GM12873 (cell line): ENCODE measurements around the gene SPARC.

ENCODE experiments used
- TF ChIP-seq, protein P1 (sequence below): IDR thresholded peaks from 2 replicates; pipeline ENCODE4 v1.5.1; 2012; ENCODE audit warnings: low read depth, mild to moderate bottlenecking, moderate library complexity, low read length, control low read depth; ENCODE audit not compliant: insufficient read depth; ENCODE audit errors: missing control alignments

SPARC gene

DNA sequence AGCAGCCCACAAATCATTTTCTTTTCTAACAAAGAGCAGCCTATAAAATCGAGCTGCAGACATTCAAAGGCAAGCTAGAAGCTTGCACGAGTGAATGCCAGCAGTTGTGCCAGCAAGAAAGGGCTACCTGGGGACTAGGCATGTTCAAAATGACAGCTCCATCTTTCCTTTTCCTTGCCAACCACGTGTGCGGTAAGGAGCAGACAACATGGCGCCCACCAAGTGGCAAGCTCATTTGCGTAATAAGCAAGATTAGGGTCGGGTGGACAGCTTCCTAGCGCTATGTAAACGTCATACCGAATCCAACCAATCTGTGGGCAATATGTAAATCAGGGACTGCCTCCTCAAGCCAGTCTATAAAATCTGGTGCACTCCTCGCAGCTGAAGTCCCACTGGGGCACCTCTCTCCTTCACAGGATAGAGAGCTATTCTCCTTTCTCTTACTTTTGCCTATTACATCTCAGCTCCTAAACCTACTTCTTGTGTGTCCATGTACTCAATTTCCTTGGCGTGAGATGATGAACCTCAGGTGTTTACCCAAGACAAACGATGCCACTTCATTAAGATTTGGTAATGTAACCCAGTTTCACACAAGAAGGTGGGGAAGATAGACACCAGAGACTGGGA is 22.5 kb upstream of the SPARC start:
- TF ChIP-seq, protein P1, sequence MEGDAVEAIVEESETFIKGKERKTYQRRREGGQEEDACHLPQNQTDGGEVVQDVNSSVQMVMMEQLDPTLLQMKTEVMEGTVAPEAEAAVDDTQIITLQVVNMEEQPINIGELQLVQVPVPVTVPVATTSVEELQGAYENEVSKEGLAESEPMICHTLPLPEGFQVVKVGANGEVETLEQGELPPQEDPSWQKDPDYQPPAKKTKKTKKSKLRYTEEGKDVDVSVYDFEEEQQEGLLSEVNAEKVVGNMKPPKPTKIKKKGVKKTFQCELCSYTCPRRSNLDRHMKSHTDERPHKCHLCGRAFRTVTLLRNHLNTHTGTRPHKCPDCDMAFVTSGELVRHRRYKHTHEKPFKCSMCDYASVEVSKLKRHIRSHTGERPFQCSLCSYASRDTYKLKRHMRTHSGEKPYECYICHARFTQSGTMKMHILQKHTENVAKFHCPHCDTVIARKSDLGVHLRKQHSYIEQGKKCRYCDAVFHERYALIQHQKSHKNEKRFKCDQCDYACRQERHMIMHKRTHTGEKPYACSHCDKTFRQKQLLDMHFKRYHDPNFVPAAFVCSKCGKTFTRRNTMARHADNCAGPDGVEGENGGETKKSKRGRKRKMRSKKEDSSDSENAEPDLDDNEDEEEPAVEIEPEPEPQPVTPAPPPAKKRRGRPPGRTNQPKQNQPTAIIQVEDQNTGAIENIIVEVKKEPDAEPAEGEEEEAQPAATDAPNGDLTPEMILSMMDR, result no peak

DNA sequence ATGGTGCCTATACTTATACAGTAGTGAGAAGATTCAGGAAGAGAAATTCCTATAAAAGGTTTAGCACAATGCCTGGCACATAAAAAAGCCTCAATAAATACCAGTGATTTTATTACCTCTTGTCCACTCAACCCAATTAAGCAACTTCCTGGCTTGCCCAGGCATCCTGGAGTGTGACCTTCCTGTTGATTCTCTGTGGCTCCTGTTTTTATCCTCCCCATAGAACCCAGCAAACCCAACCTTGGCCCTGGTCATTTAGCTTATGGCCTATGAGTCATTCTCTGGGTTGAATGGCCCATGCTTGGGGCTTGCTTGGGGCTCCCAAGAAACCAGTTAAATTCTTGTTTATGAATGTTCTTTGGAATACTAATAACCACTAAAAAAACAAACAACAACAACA is 21.4 kb upstream of the SPARC start:
- TF ChIP-seq, protein P1, result no peak

DNA sequence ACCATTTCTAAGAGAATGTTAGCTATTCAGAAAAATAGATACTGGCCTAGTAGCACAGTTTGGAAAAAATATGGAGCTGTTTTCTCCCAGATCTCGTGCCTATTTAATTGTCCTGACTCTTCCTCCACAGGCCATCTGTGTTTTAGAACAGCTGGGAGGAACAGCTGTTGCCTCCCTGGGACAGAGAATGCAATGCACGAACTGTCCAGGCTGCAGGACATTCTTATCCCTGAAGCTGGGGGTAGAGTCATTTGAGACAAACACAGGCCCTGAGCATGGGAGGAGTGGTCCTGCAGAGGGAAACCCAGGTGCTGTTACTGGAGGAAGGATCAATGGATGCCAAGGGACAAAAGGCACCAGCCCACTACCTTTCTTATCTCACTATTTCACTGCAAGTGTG is 20.9 kb upstream of the SPARC start:
- TF ChIP-seq, protein P1, result no peak

DNA sequence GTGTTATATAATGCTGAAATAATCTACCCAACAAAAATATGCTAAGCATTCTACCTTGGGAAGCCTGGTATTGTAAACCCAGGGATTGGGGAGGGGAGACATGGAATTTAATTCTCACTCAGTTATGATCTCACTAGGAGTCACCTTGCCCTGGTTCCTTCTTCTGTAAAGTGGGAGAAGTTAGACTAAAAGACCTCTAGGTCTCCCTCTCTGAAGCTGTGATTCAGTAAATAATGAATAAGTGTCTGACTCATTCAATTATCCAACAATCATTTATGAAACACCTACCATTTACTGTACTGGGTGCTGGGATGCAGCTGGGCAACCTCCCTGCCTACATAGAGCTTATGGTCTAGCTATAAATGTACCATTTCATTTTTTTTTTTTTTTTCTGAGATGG is 20.2 kb upstream of the SPARC start:
- TF ChIP-seq, protein P1, result no peak

DNA sequence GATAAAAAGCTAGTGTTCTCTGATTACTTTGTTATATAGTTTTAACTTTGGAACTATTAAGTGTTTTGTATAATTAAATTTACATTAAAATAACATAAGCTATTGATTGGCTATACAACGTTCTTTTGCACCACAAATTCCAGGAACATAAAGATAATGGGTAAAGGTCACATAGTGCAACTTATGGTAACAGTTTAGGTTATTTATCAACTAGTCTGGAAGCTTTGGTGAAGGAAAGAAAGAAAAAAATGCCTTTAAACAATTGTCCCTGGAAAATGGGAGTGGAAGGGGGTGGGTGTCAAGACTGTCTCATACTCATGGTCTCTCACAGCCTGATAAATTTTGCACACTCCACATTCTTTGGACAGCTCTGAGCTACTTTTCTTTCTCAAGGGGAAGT is 17.1 kb upstream of the SPARC start:
- TF ChIP-seq, protein P1, result no peak

DNA sequence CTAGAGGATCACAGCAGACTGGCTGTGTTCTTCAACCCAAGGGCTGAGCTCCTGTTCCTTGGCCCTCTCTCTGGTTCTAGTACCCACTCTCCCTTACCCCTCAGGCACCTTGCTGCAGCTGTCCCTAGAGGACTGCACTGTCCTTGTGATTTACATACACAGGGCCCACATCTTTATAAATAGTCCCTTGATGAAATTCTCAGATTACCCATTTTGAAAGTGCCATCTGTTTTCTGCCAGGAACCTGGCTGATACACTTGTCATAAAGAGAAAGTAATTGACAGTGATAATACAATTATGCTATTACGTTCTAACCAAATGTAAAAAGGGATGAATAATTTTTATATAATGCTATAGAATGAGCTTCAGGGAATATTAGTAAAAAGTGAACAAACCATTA is 16.5 kb upstream of the SPARC start:
- TF ChIP-seq, protein P1, result no peak

DNA sequence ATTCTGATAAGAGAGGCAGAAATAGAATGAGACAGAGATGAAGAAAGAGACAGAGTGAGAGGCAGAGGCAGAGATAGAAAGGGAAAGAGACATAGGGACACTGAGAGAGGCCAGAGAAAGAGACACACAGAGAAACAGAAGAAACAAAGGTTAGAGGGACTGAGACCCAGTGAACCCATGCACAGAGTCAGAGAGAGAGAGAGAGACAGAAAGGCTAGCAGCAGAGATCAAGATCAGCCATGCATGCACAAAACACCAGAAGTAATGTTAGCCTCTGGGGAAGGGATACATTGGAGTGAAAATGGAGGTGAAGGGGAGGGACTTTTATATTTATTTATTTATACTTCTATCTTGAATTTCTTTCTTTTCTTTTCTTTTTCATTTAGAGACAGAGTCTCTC is 14.1 kb upstream of the SPARC start:
- TF ChIP-seq, protein P1, result no peak
